HTR-8/SVneo (cell line): ENCODE measurements around the gene ARMC5.
"Not testable (repeated sequence)": the region's sequence is repeated elsewhere in the genome, so short reads cannot be mapped to it uniquely, and the experiment has no call there.

Experiments used
- DNase-seq: peaks from one replicate; pipeline ENCODE4 v3.0.0; 2011; ENCODE audit warnings: low spot score, mixed read lengths; ENCODE audit not compliant: insufficient read length
- FAIRE-seq: peaks from 2 replicates; lab custom pipeline; 2011; peaks lifted over from hg19 to GRCh38; lab: Jason Lieb, UNC

ARMC5 gene

DNA sequence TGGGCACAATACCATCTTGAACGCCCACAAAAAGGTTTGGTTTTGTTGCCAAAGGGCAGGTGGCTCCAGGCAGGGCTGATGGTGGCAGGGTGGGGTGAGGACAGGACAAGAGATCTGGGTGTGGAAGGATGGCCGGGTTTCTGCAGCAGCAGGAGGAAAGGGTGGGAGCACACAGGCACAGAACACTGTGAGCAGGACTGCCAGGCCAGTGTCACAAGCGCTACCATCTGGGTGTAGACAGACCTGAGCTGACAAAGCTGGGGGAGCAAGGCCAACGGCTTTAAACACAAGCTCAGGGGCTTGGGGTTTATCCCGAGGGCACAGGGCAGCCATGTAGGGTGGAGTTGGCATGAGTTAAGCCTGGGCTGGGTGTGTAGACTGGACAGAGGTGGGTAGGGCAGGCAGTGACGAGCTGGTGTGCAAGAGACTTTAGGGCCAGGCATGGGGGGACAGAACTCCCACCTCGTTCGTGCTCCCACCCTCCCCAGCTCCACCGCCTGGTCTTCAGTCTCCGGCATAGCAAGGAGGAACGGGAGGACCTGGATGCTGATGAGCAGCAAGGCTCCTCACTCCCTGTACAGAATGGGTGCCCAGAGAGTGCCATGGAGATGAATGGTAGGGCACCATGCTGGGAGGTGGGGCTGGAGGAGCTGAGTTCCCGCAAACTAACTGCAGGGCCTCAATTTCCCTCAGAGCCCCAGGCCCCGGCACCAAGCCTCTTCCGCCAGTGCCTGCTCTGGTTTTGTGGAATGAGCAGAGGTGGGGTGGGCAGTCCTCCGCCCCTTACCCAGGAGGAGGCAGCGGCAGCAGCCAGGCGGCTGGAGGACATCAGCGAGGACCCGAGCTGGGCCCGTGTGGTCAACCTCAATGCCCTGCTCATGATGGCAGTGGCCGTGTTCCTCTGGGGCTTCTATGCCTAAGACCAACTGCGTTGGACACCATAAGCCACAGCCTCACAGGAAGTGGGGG, 30.6 kb downstream of the ARMC5 start:
- DNase-seq (no peak), FAIRE-seq (no peak)

DNA sequence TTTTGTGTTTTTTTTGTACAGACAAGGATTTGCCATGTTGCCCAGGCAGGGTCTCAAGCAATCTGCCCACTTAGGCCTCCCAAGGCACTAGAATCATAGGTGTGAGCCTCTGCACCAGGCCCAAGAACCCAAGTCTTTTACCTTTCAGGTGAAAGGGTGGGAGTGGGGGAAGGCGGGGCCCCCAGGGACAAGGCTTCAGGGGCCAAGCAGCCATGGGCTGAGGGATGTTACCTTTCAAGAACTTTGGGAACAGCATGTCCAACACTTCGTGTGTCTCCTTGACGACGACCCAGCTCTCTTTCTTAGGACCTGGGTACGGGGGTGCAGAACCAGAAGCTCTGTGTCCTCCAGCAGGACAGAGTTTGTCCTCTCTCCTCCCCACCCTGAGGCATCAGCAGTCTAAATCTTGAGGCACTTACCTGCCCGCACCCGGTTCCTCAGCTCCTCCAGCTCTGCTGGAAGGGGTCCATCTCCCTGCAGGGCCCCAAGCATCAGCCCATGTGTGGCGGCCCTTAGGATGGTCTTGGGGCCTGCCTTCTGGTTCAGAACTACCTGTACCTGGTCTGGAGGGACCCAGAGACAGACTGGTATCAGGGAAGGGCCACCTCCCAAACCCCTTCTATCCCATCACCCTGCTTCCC, 32.6 kb downstream of the ARMC5 start:
- FAIRE-seq (no peak), DNase-seq (no peak)

DNA sequence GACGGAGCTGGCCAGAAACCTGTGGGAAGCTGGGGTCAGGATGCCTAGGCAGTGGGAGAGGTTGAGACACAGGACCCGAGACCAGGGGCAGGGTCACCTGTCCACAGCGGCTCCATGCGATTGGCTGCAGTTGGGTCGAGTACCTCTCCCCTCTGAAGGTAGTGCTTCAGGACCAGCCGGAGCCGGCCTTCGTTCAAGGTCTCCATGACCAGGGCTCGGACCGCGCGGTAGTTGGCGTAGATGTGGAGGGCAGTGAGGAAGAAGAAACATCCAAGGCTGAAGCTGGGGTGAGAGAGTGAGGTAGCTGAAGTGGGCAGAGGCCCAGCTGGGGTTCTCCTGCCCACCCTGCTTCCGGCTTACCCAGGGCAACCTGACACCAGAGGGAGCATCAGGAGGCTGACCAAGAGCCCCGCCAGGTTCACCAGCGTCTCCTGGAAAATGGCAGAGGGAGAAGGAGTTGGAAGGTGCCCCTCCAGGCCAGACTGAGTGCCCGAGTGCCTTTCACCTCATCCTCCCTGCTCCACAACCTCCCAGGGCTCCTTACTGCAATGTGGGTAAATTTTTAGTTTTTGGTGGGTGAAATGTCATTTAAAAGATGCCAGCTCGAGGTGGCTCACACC, 34.3 kb downstream of the ARMC5 start:
- DNase-seq (no peak), FAIRE-seq (no peak)

DNA sequence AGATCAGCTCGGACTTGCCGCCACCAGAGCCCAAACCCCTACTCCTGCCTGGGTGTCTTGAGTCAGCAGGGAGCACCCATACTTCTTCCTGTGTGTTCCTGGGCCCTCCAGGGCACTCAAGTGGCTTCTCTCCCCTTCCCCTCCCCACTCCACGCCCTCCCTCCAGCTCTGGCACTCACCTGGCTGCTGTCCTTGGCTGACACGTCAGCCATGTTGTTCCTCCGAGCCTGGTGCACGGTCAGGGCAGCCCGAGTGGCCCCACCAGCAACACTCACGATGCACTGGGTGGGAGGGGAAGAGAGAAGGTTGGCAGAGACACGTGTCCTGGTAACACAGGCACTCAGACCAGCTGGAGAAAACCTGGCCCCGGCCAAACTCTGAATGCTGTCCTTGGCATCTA, 37.4 kb downstream of the ARMC5 start:
- no peak for FAIRE-seq
- DNase-seq = no peak

DNA sequence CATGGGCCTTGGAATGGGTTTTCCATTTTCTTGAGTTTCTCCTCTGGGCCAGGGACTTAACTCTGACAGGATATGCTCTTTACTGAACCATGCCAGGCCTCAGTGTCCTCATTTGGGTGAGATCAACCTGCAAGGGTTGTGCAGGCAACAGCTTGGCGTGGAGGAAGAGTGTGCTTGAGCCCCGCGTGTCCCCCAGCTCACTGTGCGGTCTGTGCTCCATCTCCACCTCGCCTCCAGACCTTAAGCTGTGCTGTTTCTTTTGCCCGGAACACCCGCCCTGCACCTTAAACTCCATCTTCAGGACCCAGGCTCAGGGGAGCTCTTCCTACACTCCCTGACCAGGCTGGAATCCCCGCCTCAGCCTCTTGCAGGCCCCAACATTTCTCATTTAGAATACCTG, 39.2 kb downstream of the ARMC5 start:
- DNase-seq (no peak), FAIRE-seq (no peak)

DNA sequence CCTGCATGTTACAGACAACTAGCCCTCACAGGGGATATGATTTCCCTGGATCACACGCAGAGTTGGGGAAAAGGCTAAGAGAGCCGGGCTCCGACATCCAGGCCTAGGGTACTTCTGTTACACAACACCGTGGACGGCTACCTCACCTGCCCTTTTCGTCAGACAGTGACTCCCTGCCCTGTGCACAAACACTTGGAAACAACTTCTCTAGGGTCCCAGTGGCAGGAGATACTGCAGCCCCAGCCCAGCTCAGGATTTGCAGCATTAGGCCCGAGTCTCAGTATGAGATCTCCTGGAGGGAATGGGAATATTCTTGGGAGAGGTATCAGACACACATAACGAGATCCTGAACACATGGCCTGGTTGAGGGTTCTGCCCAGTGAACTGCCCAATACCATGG, 40.6 kb downstream of the ARMC5 start:
- DNase-seq (no peak), FAIRE-seq (no peak)

DNA sequence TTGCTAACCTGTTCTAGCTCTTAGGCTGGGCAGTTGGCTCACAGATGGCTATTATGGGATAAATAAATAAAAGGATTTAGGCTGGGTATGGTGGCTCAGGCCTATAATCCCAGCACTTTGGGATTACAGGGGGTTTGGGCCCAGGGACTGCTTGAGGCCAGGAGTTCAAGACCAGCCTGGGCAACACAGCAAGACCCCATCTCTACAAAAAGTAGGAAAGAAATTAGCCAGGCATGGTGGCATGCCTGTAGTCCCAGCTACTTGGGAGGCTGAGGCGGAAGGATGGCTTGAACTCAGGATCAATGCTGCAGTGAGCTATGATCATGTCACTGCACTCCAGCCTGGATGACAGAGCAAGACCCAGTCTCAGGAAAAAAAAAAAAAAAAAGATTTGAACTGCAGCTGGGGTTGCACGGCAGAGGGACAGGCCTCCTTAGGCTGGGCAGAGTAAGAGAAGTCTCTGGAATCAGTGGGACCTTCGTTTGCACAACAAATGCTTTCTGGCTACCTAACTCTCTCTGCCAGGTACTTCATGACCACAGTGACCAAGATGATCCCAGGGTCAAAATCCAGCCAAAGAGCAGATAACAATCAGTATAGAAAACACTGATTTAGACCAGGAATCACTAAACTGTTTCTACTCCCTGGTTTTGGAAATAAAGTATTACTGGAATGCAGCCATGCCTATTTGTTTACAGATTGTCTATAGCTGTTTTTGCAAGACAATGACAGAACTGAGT, 42.1 kb downstream of the ARMC5 start:
- no peak for DNase-seq
- FAIRE-seq = no peak

DNA sequence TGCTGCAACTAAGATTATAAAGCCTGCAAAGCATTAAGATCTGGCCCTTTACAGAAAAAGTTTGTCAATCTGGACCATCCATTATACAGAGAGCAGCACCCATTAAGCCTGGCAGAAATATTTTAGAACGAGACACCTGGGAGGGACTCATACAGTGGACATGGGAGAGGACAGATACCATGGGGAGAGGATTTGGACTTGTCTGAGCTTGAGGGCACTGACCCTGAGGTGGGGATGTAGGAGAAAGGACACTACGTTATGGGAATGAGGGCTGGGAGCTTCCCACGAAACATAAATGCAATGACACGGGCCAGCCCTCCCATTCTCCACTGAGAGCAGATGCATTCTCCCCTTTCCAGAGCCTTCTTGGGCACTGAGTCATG, 42.7 kb downstream of the ARMC5 start:
- DNase-seq (no peak), FAIRE-seq (no peak)

DNA sequence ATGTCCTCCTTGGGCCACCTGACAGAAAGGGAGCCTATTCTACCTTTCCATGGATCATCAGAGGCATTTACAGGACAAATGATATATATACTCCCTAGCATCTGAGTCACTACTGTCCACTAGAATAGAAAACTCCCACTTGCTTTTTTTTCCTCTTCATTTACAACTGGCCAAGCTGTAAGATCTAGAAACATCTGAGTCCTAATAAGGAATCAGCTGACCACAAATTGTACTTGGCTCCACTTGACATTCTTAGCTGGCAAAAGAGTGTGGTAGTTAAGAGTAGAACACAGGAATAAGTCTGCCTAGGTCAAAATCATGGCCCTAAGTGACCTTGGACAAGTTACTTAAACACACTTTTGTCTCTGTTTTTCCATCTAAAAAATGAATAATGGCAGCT, 43.7 kb downstream of the ARMC5 start:
- DNase-seq (no peak), FAIRE-seq (no peak)

DNA sequence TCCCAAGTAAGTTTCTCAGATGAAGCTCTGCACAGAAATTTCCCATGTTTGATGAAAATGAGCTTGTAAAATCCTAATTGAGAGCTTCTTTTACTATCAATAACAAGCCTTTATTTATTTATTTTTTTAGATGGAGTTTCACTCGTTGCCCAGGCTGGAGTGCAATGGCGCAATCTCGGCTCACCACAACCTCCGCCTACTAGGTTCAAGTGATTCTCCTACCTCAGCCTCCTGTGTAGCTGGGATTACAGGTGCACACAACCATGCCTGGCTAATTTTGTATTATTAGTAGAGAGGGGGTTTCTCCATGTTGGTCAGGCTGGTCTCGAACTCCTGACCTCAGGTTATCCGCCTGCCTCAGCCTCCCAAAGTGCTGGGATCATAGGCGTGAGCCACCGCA, 44.3 kb downstream of the ARMC5 start:
- not testable (repeated sequence) for FAIRE-seq

DNA sequence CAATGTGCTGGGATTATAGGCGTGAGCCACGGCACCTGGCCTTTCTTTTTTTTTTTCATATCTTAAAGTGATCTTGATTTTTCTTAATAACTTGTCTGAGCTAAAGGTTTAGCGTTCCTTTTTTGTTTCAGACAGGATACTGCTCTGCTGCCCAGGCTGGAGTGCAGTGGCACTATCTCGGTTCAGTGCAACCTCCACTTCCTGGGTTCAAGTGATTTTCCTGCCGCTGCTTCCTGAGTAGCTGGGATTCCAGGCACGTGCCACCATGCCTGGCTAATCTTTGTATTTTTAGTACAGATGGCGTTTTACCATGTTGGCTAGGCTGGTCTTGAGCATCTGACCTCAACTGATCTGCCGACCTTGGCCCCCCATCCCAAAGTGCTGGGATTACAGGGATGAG, 44.9 kb downstream of the ARMC5 start:
- DNase-seq (no peak), FAIRE-seq (no peak)

More for the DNA sequence above, 44.3 kb downstream of the ARMC5 start:
- not testable (repeated sequence) for DNase-seq

DNA sequence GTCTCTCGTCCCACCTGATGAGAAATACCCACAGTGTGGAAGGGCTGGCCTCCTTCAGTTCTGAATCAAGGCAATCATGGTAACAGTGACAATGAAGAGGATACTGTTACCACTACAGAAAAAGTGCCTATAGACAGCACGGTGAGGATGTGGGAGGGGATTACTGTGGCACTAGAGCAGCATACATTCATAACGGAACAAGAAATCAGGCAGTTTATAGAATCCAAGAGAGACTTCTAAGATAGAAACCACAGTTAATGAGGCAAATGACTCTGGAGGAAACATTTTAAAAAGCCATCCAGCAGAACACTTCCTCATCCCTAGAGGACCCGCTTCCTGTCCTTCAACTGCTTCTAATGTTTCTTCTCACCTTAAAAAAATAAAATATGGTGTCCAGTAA, 46.2 kb downstream of the ARMC5 start:
- DNase-seq = no peak
- no peak for FAIRE-seq

DNA sequence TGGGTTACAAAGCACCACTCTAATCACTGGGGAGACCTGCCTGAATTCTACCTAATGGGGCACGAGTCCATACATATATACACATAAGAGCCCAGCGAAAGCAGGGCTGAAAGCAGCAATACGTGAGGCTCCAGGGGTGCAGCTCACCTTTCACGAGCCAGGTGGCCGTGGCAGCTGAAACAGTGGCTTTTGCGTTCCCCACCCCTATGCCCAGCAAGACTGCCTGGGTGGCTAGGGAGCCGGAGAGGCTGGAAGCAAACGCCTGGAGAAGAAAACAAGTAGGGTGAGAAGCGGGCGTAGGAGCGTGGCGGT, 48.3 kb downstream of the ARMC5 start:
- DNase-seq = no peak
- no peak for FAIRE-seq

DNA sequence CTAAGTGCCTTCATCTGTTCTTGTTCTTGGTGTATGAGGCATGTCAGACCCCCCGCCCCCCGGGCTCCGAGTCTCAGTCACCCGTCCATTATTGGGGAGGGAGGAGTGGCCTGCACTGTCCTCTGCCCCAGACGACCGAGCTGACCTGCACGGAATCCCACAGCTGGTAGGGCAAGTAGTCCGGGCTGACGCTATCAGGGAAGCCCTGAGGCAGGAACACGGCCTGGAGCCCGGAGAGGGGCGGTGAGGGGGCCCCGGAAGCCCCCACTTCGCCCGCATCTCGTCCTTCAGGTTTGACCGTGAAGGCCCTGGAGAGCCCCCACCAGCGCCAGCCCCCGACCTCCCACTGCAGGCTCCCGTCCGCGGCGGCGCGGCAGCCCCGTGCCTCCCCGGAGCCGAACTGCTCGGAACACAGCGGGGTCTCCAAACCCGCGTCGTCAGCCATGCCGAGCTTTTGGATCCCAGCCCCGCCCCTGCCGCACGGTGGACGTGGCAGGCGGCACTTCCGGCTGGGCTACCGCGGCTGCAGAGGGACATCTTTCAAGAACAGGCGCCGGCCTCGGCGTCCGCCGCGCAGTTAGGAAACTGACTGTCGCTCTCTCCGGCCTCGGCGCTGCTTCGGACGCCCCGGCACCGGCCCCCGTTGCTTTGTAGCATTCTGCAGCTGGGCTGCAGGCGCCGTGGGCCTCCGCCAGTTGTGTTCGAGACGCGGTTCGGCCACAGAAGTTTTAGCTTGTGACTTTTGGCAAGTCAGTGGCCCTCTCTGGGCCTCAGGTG, 48.8 kb downstream of the ARMC5 start, which contains the start of gene RUSF1:
Gene RUSF1, minus strand, starts transcription at position 463 of the 777 bp plus-strand sequence. Its CDS starts 18 bp downstream, at position 445.
- peak; percentile 82 for DNase-seq
- no peak for FAIRE-seq

DNA sequence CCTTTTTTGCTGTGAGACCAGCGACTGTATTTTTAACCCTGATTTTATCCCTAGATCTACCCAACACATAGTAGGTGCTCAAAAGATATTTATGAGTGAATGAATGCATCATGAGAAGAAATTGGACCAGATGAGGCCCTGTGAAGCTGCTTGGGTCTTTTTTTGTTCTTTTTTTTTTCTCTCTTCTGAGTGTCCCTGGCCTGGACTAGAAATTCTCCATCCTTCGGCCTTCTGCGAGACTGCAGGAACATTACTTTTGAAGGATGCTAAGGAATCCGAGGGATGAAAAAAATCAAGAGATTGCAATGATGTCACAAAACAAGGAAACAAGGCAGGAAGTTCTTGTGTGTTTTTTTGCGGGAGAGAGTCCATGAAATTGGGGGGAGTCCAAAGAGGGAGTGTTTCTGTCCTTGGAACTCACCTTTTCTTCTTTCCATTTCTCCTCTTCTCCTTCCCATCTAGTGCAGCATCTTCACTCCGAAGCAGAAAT, 49.5 kb downstream of the ARMC5 start:
- DNase-seq = no peak
- no peak for FAIRE-seq

DNA sequence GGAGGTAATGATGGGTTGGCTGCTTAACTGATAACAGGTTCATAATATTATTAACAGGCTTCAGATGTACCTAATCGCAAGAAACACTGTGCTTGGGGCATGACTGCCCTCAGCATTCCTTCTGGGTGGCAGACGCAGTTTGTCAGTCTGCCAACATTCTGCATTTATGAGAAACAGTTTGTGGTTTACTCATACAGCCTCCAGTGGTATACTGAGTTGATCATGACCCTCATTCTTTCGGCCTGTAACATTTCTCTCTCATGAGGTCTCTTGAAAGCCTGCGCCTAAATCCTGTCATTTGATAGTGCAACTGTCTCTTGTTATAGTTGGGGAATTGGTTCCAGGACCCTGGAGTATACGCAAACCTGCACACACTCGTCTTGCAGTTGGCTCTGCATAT, 53.8 kb downstream of the ARMC5 start:
- peak; percentile 59 for FAIRE-seq
- DNase-seq = peak; percentile 43

DNA sequence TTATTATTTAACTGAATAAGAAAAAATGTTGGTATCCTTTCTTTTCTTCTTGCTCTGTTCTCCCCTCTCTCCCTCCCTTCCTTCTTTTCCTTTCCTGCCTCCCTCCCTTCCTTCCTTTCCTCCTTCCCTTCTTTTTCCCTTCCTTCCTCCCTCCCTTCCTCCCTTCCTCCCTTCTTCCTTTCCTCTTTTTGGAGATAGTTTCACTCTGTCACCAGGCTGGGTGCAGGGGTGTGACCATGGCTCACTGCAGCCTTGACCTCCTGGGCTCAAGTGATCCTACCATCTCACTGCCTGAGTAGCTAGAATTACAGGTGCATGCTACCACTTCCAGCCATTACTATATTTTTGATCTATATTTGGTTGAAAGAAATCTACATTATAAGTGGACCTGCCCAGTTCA, 54.6 kb downstream of the ARMC5 start:
- FAIRE-seq (no peak), DNase-seq (no peak)
